Measurements from ENCODE around the gene DDRGK1. TPM values are rescaled to one million over a fixed set of nuclear protein-coding genes. Genes with fewer than 3 reads are reported as not detected.
A peak's percentile ranks its signal among the peaks of the same experiment; 100 is the strongest.

Gene DDRGK1
- total and polyA plus RNA-seq, 2 of the 4 experiments (the other 2 are of a cell fraction), result 12.2 to 29.6 TPM

- no peak overlapping the region for H4K91ac ChIP-seq (ENCODE audit: insufficient read depth, low read depth, low read length)
- ChIA-PET POLR2A (ENCODE audit: unreplicated experiment) (no interaction called here), CTCF (no interaction called here)
- ATAC-seq (ENCODE audit: low read depth), result no peak
- H3K9me3 ChIP-seq (ENCODE audit: control insufficient read depth, insufficient read depth, low read length), result no peaks in the 10 kb centered on the region
- TF ChIP-seq RCOR1 (IDR thresholded peaks at IDR 0.05; ENCODE audit: insufficient replicate concordance, low read length) (peak; percentile 91), SMC3 (IDR thresholded peaks at IDR 0.05; ENCODE audit: low read depth, low read length) (no peak), RFX5 (IDR thresholded peaks at IDR 0.05; ENCODE audit: low read depth, low read length) (no peak), MXI1 (IDR thresholded peaks at IDR 0.05; ENCODE audit: borderline replicate concordance, low read depth, low read length) (no peak), CTCF (conservative IDR thresholded peaks at IDR 0.05; ENCODE audit: low read depth, low read length) (no peak), FOS (IDR thresholded peaks at IDR 0.05; ENCODE audit: low read depth, low read length) (peak; percentile 60; the same call in 1 of the 2 replicates)
- H3K36me3 ChIP-seq (ENCODE audit: control insufficient read depth, insufficient read depth, low read length), result no peaks in the 10 kb centered on the region
- BruUV-seq (replicated peaks), result no TSS peak
- H3K27ac ChIP-seq (ENCODE audit: insufficient read depth, low read length), result no peak overlapping the region
- H3K27me3 ChIP-seq (ENCODE audit: control insufficient read depth, insufficient read depth, low read length), result peaks cover 36% of the 10 kb centered on the region
- intact Hi-C loops (cut with micrococcal nuclease), result no loop called here
- H4K20me1 ChIP-seq (ENCODE audit: insufficient read depth, low read length), result peaks cover 4% of the 10 kb centered on the region; the same call in 1 of the 2 replicates
- no peaks in the 10 kb centered on the region for H3K9me1 ChIP-seq (ENCODE audit: insufficient read depth, low read length)
- H3K9ac ChIP-seq (ENCODE audit: low read depth, low read length), result no peak overlapping the region
- in situ Hi-C loops (cut with MboI; ENCODE audit: low sequenced_read_pairs), result no loop called here
- H3K79me1 ChIP-seq (ENCODE audit: low read depth in 1 of 2, low read length in 2 of 2), result no peaks in the 10 kb centered on the region
- H3K56ac ChIP-seq (ENCODE audit: extremely low read depth, insufficient read depth, low read length), result no peak overlapping the region
- no peak overlapping the region for H3K23ac ChIP-seq (ENCODE audit: low read depth, low read length)
- H2AFZ ChIP-seq (replicated peaks; ENCODE audit: low read length, poor library complexity), result no peak overlapping the region
- no peaks in the 10 kb centered on the region; the same call in 1 of the 2 replicates for H3K4me1 ChIP-seq (ENCODE audit: control insufficient read depth, insufficient read depth, low read length)
- H2BK20ac ChIP-seq (ENCODE audit: low read depth, low read length), result no peak overlapping the region
- WGBS, 2 experiments (ENCODE audit: extremely low coverage in 2 of 2, insufficient read length in 1 of 2), result 71% methylated on average over 1 of the region's 4 CpGs; no CpG with 5 or more reads in 1 of the 2 experiments
- no peak overlapping the region for H2BK5ac ChIP-seq (ENCODE audit: low read depth, low read length, poor library complexity, severe bottlenecking)
- H2AK5ac ChIP-seq (ENCODE audit: low read depth, low read length), result no peak overlapping the region
- no peak overlapping the region for H3K14ac ChIP-seq (replicated peaks; ENCODE audit: low read depth, low read length)
- H3K4me3 ChIP-seq (ENCODE audit: insufficient read depth, low read depth, low read length), result no peak overlapping the region
- no peak overlapping the region for H3K4me2 ChIP-seq (ENCODE audit: low read depth, low read length)
- no peak overlapping the region for H4K8ac ChIP-seq (ENCODE audit: low read depth in 2 of 2, low read length in 2 of 2)
- H2BK15ac ChIP-seq (ENCODE audit: low read depth, low read length), result no peak overlapping the region
- H2BK120ac ChIP-seq (ENCODE audit: low read depth, low read length), result no peak overlapping the region
- no peak overlapping the region for H3K4ac ChIP-seq (ENCODE audit: low read depth, low read length)
- no peak overlapping the region for H3K18ac ChIP-seq (ENCODE audit: low read depth, low read length)
- H2AK9ac ChIP-seq (replicated peaks; ENCODE audit: low read depth, low read length, poor library complexity), result no peak overlapping the region
- DNase-seq, result peak; percentile 47
- H4K5ac ChIP-seq (ENCODE audit: low read depth, low read length), result no peak overlapping the region
- dilution Hi-C loops (cut with HindIII; ENCODE audit: low sequenced_read_pairs, unreplicated experiment), result no loop called here
Measured at GRCh38 chr20:3235666-3236324, 31.3 kb upstream of the DDRGK1 start.

All from IMR-90 (cell line).